Endometrial microvascular endothelial cells (primary cell): ENCODE data around the gene KRTAP10-9. TPM values are rescaled to one million over a fixed set of nuclear protein-coding genes. Genes with fewer than 3 reads are reported as not detected.
"Not testable (repeated sequence)": the region's sequence is repeated elsewhere in the genome, so short reads cannot be mapped to it uniquely, and the experiment has no call there.

Experiments
- in situ Hi-C: cut with HindIII; loops from 2 replicates; pipeline ENCODE4 v1.10.0; 2017; ENCODE audit warnings: low sequenced_read_pairs, low pct_unique_long_range_greater_than_20kb; ENCODE audit errors: inconsistent ontology term
- total RNA-seq: library from RNA; depleted of rRNA; stranded (reverse); fragments of >200 nt; gene quantifications from one replicate; pipeline ENCODE4 v1.2.3, GENCODE V29; 2015; ENCODE audit errors: inconsistent ontology term

The KRTAP10-9 gene
- total RNA-seq, 1 donor from 2014 or later, result not detected

GRCh38 chr21:44653656-44654575 lies 27.0 kb downstream of the KRTAP10-9 start:
- in situ Hi-C loops, result no loop called here

DNA sequence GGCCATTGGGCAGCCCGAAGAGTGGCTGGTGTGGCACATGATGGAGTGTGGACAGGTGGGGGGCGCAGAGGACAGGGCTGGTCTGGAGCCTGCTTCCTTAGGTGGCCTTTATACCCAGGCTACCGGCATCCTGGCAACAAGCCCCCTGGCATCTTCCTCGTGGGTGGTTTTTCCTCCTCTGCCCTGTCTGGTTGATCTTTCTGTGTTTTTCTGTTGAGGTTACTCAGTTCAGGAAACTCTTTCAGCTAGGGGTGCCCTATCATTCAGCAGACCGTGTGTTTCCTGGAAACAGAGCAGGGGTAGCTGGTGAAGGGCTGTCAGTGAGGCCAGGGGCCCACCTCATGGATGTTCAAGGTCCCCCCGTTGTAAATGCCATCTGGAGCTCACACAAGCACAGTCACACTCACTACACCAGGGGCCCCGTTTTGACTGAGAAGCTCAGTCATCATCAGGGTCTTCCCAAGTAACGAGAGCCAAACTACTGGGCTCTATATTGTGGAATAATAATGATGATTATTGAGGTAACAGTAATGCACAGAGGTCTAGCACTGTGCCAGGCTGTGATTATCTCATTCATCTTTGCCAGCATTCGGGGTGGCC lies 27.8 kb downstream of the KRTAP10-9 start, which contains the start of gene KRTAP12-4:
KRTAP12-4 (minus strand) TSS at position 84 of the 600 bp plus-strand sequence; CDS start at position 39, 45 bp downstream.
- in situ Hi-C loops, result no loop called here

DNA sequence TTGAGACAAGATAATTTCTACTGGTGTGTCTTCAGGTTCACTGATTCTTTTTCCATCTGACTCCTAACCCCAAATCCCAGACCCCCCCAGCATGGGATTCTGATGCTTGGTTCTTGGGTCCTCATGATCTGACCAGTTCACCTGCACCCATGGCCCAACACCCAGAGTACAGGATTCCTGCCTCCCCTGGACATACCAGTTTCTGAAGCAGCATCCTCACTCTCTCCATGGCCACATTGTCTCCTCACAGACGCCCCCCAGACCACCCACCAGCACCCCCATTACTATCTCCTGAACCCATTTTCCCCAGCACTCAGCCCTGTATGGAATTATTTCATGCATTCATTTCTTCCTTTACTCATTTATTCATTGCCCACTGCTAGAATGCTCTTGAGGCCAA lies 30.0 kb downstream of the KRTAP10-9 start:
- in situ Hi-C loops, result no loop called here

GRCh38 chr21:44657635-44658540 lies 31.0 kb downstream of the KRTAP10-9 start, which contains the start of gene KRTAP12-3:
Gene KRTAP12-3 (plus strand): TSS chr21:44657932. CDS start chr21:44657980, 48 bp downstream.
- in situ Hi-C loops, result no loop called here

DNA sequence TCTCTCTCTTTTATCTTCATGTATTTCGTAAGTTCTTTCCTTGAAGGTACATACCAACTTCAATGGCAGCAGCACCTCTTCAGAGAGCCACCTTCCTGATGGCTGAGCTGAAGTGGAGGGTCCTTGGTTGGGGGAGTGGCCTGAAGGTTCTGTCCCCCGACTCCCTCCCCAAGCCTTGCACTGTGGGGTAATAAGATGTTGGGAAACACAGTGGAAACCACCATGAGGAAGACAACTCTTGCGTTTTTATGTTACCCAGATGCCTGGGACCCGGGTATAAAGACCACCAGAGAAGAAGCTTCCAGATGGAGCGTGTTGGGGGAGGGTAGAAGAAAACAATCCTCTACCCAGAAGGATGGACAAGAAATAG lies 31.6 kb downstream of the KRTAP10-9 start:
- in situ Hi-C loops, result no loop called here

- in situ Hi-C loops, result no loop called here
These were observed 32.2 kb downstream of the KRTAP10-9 start for GRCh38 chr21:44658913-44659595.

GRCh38 chr21:44661567-44661966 lies 34.7 kb downstream of the KRTAP10-9 start:
- in situ Hi-C loops, result not testable (repeated sequence)

DNA sequence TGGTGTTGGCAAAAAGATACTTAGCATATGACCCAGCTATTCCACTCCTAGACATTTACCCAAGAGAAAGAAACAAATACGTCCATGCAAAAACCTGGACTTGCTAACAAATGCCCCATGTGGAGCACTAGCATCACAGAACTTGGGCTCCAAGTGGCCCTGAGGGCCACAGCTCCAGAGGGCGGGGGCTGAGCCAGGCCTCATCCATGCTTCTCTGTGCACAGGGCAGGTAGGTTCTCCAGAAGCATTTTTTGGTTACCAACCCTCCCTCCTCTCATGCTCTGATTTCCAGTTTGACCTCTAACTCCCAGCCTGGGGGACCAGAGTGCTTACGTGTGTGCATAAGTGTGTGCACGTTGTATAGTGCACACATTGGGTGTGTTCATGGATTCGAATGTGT lies 37.8 kb downstream of the KRTAP10-9 start:
- in situ Hi-C loops, result no loop called here

DNA sequence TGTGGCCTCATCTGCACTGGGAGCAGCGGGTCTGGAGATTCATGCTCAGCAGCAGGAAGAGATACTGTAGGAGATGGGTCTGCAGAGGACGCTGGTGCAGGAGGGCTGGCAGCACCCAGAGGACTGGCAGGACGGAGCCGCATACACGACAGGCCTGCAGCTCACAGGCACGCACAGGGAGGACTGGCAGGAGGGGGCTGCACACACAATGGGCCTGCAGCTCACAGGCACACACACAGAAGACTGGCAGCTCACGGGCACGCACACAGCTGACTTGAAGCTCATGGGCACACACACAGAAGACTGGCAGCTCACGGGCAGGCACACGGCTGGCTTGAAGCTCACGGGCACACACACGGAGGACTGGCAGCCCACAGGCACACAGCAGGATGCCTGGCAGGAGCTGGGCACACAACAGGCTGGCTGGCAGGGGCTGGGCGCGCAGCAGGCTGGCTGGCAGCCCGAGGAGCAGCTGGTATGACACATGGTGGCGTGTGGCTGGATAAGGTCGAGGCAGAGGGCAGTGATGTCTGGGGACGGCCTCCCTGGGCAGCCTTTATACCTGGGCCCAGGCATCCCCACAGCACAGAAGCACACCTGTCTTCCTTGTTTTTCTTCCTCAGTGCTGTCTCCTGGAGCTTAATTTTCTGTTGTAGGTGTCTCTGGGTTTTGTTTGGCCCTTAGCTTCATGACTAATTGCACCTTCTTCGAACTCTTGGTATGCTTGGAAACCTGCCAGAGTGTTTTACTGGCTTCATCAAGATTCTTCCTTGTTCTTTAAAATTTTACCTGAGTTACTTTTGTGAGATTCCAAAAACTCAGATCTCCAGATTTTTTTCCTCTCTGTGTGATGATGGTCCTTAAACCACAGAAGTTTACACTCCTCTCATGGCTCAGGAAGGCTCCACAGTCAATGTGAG lies 39.8 kb downstream of the KRTAP10-9 start, which contains the start of gene KRTAP12-2:
KRTAP12-2 (minus strand) TSS at position 527 of the 920 bp plus-strand sequence; CDS start at position 486, 41 bp downstream.
- in situ Hi-C loops, result no loop called here

DNA sequence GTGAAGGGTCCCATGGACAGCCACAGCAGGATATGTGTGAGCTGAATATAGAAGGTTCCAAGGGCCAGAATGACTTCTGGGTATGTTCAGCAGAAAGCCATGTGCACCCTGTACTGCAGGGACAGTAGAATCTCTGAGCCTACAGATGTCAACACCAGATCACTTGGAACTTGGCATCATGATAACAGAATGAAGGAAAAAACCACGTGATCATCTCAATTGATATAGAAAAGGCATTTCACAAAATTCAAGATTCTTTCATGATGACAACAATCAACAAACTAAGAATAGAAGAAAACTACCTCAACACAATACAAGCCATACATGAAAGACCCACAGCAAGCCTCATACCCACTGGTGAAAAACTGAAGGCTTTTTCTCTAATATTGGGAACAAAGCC lies 40.7 kb downstream of the KRTAP10-9 start:
- in situ Hi-C loops, result no loop called here

DNA sequence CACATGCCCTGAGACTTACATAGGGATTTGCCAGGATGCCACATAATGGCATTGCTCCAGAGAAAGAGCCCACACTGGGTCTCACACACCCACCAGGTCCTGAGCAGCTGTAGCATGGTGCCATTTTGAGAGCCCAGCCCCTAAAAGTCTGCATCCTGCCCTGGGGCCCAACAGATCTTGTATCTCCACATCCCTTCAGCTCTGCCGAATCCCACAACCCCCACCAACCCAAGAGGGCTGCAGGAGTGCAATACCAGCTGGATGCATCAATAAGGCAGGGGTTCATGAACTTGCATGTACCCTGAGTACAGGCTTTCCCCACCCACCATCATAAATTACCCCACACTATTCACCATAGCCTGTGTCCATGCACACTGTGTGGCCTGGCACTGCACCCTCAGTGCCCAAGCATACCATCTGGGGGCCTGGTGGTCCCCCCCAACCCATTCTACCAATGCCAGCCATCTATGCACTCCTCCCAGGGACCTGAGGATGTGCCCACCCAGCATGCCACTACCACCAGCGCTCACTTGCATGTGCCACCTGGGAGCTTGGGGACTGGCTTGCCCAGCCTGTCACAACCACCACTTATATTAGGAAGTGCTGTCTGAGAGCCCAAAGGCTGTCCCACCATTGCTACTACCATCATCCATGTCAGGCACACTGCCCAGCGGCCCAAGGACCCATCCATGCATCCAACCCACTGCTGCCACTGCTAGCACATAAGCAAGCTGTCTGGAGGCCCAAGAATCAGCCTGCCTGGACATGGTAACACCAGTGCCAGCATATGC lies 43.9 kb downstream of the KRTAP10-9 start:
- in situ Hi-C loops, result no loop called here

- in situ Hi-C loops, result no loop called here
These were observed 45.0 kb downstream of the KRTAP10-9 start for GRCh38 chr21:44671911-44672310.

DNA sequence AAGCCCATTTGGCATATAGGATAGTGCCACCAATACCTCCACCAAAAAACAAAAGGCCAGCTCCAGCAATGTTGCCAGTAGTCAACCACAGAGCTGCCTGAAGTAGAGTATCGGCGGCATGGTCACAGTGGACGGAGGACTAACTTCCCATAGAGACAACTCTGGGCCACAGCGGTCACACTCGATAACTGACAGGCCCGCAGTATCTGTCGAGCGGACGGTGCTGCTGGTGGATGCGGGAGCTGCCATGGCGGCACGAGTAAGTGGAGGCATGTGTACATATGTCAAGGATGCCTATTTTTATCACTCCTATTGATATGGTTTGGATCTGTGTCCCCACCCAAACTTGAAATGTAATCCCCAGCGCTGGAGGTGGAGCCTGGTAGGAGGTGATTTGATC lies 51.0 kb downstream of the KRTAP10-9 start:
- in situ Hi-C loops, result no loop called here
